GM12872 (cell line): ENCODE measurements around the gene KCNMA1.

ENCODE experiments used
- CTCF ChIP-seq: IDR thresholded peaks from 3 replicates; pipeline ENCODE4 v1.5.1; 2011; ENCODE audit warnings: low read depth, mild to moderate bottlenecking, low read length, moderate library complexity; ENCODE audit not compliant: insufficient read depth

Gene KCNMA1

GRCh38 chr10:77417806-77418640, 219.6 kb downstream of the KCNMA1 start:
- no peak for TF ChIP-seq CTCF

GRCh38 chr10:77417359-77417758, 220.2 kb downstream of the KCNMA1 start:
- TF ChIP-seq CTCF, result no peak

GRCh38 chr10:77416311-77417135, 221.1 kb downstream of the KCNMA1 start:
- no peak for TF ChIP-seq CTCF

GRCh38 chr10:77415313-77415960, 222.2 kb downstream of the KCNMA1 start:
- no peak for TF ChIP-seq CTCF

GRCh38 chr10:77413231-77413630, 224.4 kb downstream of the KCNMA1 start:
- no peak for TF ChIP-seq CTCF

- TF ChIP-seq CTCF, result no peak
Observed at GRCh38 chr10:77411805-77412204, 225.8 kb downstream of the KCNMA1 start.

GRCh38 chr10:77410523-77410922, 227.1 kb downstream of the KCNMA1 start:
- TF ChIP-seq CTCF, result no peak
